Karpas-422 (cell line): ENCODE results near the gene C20orf144. TPM values are rescaled to one million over a fixed set of nuclear protein-coding genes. Genes with fewer than 3 reads are reported as not detected.
A peak's percentile ranks its signal among the peaks of the same experiment; 100 is the strongest.

ENCODE experiments used
- DNase-seq: peaks from one replicate; pipeline ENCODE4 v3.0.0-alpha.2; 2015
- H2AFZ ChIP-seq: fragments of 200-600 bp; sonication (generic); 2 replicates; pipeline ENCODE4 v1.6.1; 2014; ENCODE audit warnings: antibody characterized with exemption, low read length, mixed read lengths
- H3K27ac ChIP-seq: fragments of 200-600 bp; sonication (generic); 2 replicates; pipeline ENCODE4 v1.5.1; 2014; ENCODE audit warnings: mild to moderate bottlenecking, low read length, moderate library complexity
- H3K27me3 ChIP-seq: fragments of 200-600 bp; sonication (generic); 2 replicates; pipeline ENCODE4 v1.6.1; 2014; ENCODE audit warnings: low read length, mixed read lengths
- H3K36me3 ChIP-seq: fragments of 200-600 bp; sonication (generic); 2 replicates; pipeline ENCODE4 v1.6.1; 2014; ENCODE audit warnings: low read length, mixed read lengths; ENCODE audit not compliant: insufficient read depth
- H3K4me1 ChIP-seq: fragments of 200-600 bp; sonication (generic); 2 replicates; pipeline ENCODE4 v1.6.1; 2014; ENCODE audit warnings: mild to moderate bottlenecking, low read length, mixed read lengths
- H3K4me2 ChIP-seq: fragments of 200-600 bp; sonication (generic); 2 replicates; pipeline ENCODE4 v1.6.1; 2014; ENCODE audit warnings: low read length, low read depth, mild to moderate bottlenecking; ENCODE audit not compliant: poor library complexity, severe bottlenecking
- H3K4me3 ChIP-seq: fragments of 200-600 bp; sonication (generic); 2 replicates; pipeline ENCODE4 v1.5.1; 2014; ENCODE audit warnings: mild to moderate bottlenecking, antibody characterized with exemption, low read length, mixed read lengths
- H3K79me2 ChIP-seq: fragments of 200-600 bp; sonication (generic); 2 replicates; pipeline ENCODE4 v1.6.1; 2014; ENCODE audit warnings: mild to moderate bottlenecking, low read length, mixed read lengths
- H3K9ac ChIP-seq: fragments of 200-600 bp; sonication (generic); 2 replicates; pipeline ENCODE4 v1.6.0; 2014; ENCODE audit warnings: low read length
- H3K9me2 ChIP-seq: fragments of 200-600 bp; sonication (generic), shearing (Covaris generic); replicated peaks from 2 replicates; pipeline ENCODE4 v1.6.0; 2014; ENCODE audit warnings: mild to moderate bottlenecking, low read length, moderate library complexity; ENCODE audit not compliant: insufficient read depth
- H3K9me3 ChIP-seq: fragments of 300-700, 200-600 bp; sonication (generic); 2 replicates; pipeline ENCODE4 v1.6.1; 2014; ENCODE audit warnings: low read length, mixed read lengths
- H4K20me1 ChIP-seq: fragments of 200-600 bp; sonication (generic); 2 replicates; pipeline ENCODE4 v1.6.1; 2014; ENCODE audit warnings: mild to moderate bottlenecking, antibody characterized with exemption, low read length, low read depth; ENCODE audit not compliant: insufficient read depth
- total RNA-seq: library from RNA; depleted of rRNA; stranded (reverse); fragments of >200 nt; shearing (Covaris generic); gene quantifications from 2 replicates; pipeline ENCODE4 v1.2.3, GENCODE V29; 2014; ENCODE audit warnings: low replicate concordance

The C20orf144 gene
- total RNA-seq, 1 experiment from 2014 or later = 0.45 TPM

DNA sequence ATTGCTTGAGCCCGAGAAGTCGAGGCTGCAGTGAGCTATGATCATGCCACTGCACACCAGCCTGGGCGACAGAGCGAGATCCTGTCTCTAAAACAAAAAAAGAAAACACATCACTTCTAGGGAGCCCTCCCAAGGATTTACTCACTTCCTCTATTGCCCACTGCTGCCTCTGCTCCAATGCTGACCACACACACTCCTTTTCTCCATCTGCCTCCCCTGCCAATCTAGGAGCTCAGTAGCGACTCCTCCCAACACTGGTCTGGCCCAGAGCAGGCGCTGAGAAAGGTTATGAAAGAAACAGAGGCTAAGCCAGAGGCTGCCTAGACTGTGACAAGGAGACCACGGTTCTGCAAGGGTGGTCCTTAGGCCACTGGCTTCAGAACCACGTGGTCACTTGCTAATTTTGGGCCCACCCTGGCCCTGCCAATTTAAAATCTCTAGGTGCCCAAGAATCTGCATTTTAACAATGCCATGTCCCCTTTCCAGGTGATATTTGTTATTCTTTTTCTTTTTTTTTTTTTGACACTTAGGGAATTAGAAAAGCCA lies 25.3 kb downstream of the C20orf144 start:
- no peak overlapping the region for H2AFZ ChIP-seq
- no peak overlapping the region for H3K27ac ChIP-seq
- no peak for DNase-seq
- H3K79me2 ChIP-seq = peaks cover 27% of the 10 kb centered on the region
- H3K4me1 ChIP-seq = peaks cover 37% of the 10 kb centered on the region
- H4K20me1 ChIP-seq = peaks cover 14% of the 10 kb centered on the region; the same call in 1 of the 2 replicates
- no peaks in the 10 kb centered on the region for H3K9me3 ChIP-seq
- no peaks in the 10 kb centered on the region for H3K9me2 ChIP-seq
- H3K4me3 ChIP-seq = no peak overlapping the region
- no peak overlapping the region for H3K4me2 ChIP-seq
- H3K9ac ChIP-seq = no peak overlapping the region
- H3K27me3 ChIP-seq = no peaks in the 10 kb centered on the region
- H3K36me3 ChIP-seq = no peaks in the 10 kb centered on the region

DNA sequence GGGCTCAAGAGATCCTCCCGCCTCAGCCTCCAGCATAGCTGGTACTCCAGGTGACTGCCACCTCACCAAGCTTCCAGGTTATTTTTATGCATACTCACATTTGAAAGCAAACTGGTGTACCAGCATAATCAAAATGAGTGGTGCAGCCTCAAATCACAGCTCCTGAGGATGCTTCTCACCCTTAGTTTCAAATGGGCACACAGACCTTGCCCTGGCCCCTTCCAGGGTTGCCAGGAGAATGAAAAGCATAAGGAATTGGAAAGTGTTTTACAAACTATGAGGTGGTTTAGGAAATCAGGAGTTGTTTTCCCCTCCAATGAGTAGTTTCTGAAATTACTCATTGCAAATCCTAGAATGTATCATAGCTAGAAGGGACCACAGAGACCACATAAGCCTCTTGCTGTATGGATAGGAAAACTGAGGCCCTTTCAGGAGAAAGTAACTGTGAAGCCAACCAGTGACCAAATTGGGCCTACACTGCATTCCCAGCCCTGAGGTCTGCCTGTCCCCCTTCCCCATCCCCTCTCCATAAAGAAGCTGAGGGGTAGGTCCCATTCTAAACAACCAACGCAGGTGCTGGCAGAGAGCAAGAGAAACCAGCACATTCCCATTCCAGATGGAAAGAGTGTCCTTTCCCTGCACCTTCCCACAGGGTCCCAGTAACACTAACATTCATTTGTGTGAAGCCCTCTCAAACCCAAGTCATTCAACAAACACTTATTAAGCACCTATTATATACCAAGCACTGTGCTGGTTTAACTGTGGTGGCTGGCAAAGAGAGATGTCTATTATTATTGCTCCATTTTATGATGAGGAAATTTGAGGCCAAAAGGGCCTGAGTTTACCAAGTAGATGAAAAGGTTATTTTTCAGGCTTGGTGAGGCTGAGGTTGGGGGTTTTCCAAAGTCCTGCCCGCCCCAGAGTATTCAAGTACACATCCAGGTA lies 26.1 kb downstream of the C20orf144 start:
- Histone ChIP-seq H3K9me2 (no peaks in the 10 kb centered on the region), H2AFZ (no peak overlapping the region), H3K4me3 (no peak overlapping the region), H3K9me3 (no peaks in the 10 kb centered on the region), H3K27me3 (no peaks in the 10 kb centered on the region), H3K79me2 (peaks cover 19% of the 10 kb centered on the region), H3K4me1 (peaks cover 29% of the 10 kb centered on the region), H3K4me2 (no peak overlapping the region), H3K27ac (no peak overlapping the region), H3K9ac (no peak overlapping the region), H4K20me1 (peaks cover 14% of the 10 kb centered on the region; the same call in 1 of the 2 replicates), H3K36me3 (no peaks in the 10 kb centered on the region)
- DNase-seq = no peak

GRCh38 chr20:33688938-33689424 lies 26.9 kb downstream of the C20orf144 start:
- H3K9ac ChIP-seq = no peak overlapping the region
- peaks cover 11% of the 10 kb centered on the region; the same call in 1 of the 2 replicates for H4K20me1 ChIP-seq
- peaks cover 13% of the 10 kb centered on the region for H3K79me2 ChIP-seq
- no peaks in the 10 kb centered on the region for H3K9me3 ChIP-seq
- no peaks in the 10 kb centered on the region for H3K36me3 ChIP-seq
- H3K4me2 ChIP-seq = no peak overlapping the region
- H3K4me1 ChIP-seq = peaks cover 26% of the 10 kb centered on the region
- H3K27ac ChIP-seq = no peak overlapping the region
- no peak overlapping the region for H2AFZ ChIP-seq
- no peak overlapping the region for H3K4me3 ChIP-seq
- DNase-seq = no peak
- H3K27me3 ChIP-seq = no peaks in the 10 kb centered on the region
- no peaks in the 10 kb centered on the region for H3K9me2 ChIP-seq

- Histone ChIP-seq H3K4me1 (peaks cover 21% of the 10 kb centered on the region), H3K9me2 (no peaks in the 10 kb centered on the region), H3K27me3 (no peaks in the 10 kb centered on the region), H3K36me3 (no peaks in the 10 kb centered on the region), H3K4me2 (no peak overlapping the region), H3K4me3 (no peak overlapping the region), H4K20me1 (peaks cover 6% of the 10 kb centered on the region; the same call in 1 of the 2 replicates), H3K79me2 (peaks cover 8% of the 10 kb centered on the region), H3K27ac (no peak overlapping the region), H3K9ac (no peak overlapping the region), H2AFZ (no peak overlapping the region), H3K9me3 (no peaks in the 10 kb centered on the region)
- DNase-seq = no peak
Measured at GRCh38 chr20:33689493-33689892, 27.4 kb downstream of the C20orf144 start.

- H3K4me1 ChIP-seq = peaks cover 16% of the 10 kb centered on the region
- no peak overlapping the region for H3K4me3 ChIP-seq
- H3K9me3 ChIP-seq = no peaks in the 10 kb centered on the region
- 0 out of 2 replicates have a peak overlapping the region, but pooled peaks have one; percentile 46 for H2AFZ ChIP-seq
- H3K9me2 ChIP-seq = no peaks in the 10 kb centered on the region
- no peak for DNase-seq
- H3K4me2 ChIP-seq = no peak overlapping the region
- H4K20me1 ChIP-seq = peaks cover 1% of the 10 kb centered on the region; the same call in 1 of the 2 replicates
- H3K9ac ChIP-seq = peak overlapping the region; percentile 0; the same call in 1 of the 2 replicates
- H3K36me3 ChIP-seq = no peaks in the 10 kb centered on the region
- no peak overlapping the region for H3K27ac ChIP-seq
- no peaks in the 10 kb centered on the region for H3K27me3 ChIP-seq
- H3K79me2 ChIP-seq = peaks cover 3% of the 10 kb centered on the region
Measured at GRCh38 chr20:33689973-33690372, 27.8 kb downstream of the C20orf144 start.

- no peaks in the 10 kb centered on the region for H3K79me2 ChIP-seq
- H4K20me1 ChIP-seq = no peaks in the 10 kb centered on the region
- H3K9ac ChIP-seq = no peak overlapping the region
- no peaks in the 10 kb centered on the region for H3K36me3 ChIP-seq
- H3K9me2 ChIP-seq = no peaks in the 10 kb centered on the region
- DNase-seq = no peak
- H3K4me1 ChIP-seq = peaks cover 8% of the 10 kb centered on the region
- no peak overlapping the region for H3K4me2 ChIP-seq
- H2AFZ ChIP-seq = no peak overlapping the region
- H3K27me3 ChIP-seq = no peaks in the 10 kb centered on the region
- H3K9me3 ChIP-seq = no peaks in the 10 kb centered on the region
- H3K27ac ChIP-seq = no peak overlapping the region
- H3K4me3 ChIP-seq = no peak overlapping the region
Measured at GRCh38 chr20:33693289-33693688, 31.2 kb downstream of the C20orf144 start.

DNA sequence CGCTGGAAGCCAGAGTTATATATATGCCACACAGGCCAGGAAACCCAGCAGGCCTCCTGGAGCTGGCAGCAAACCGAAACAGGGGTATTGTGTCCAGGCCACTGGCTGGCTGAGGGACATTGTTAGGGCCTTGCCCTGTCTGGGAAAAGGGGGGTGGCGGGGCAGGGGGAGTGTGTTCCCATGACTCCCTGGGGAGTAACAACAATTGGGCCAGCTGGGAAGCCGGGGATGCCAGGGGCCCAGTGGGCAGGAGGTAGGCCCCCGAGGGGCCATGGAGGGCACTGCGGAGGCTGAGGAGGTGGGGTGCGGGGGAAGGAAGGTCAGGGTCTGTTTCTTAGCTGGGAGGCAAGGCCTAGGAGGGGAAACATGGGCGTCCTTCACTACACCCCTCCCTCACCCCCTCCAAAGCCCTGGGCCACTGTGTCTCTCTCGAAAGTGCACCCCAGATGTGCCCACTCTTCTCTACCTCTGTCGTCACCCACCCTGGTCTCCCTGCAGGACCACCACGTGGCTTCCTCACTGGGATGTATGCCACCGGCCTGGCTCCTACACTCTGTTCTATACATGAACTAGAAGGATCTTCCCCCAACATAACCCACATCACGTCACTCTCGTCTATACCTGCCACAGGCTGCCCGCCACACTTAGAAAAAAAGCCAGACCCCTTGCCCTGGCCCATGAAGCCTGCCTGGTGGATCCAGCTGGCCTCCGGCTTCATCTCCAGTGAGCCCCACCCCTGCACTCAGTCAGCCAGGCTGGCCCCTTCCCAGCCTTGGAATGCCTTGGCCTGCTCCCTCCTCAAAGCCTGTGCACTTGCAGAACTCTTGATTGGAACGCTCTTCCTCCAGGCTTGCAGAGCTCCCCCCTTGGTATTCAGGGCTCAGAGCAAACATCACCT lies 31.9 kb downstream of the C20orf144 start:
- Histone ChIP-seq H3K4me2 (no peak overlapping the region), H3K79me2 (no peaks in the 10 kb centered on the region), H4K20me1 (no peaks in the 10 kb centered on the region), H2AFZ (no peak overlapping the region), H3K36me3 (no peaks in the 10 kb centered on the region), H3K9ac (no peak overlapping the region), H3K9me2 (no peaks in the 10 kb centered on the region), H3K27ac (no peak overlapping the region), H3K9me3 (no peaks in the 10 kb centered on the region), H3K4me3 (no peak overlapping the region), H3K27me3 (no peaks in the 10 kb centered on the region), H3K4me1 (peaks cover 8% of the 10 kb centered on the region)
- no peak for DNase-seq
